ENCODE data around the gene NBPF15. TPM values are rescaled to one million over a fixed set of nuclear protein-coding genes. Genes with fewer than 3 reads are reported as not detected.
"Not testable (repeated sequence)": the region's sequence is repeated elsewhere in the genome, so short reads cannot be mapped to it uniquely, and the experiment has no call there.

The NBPF15 gene
- total RNA-seq, 2 donors from 2014 or later: 17.8 to 20.1 TPM

GRCh38 chr1:144371651-144372050, 89.8 kb downstream of the NBPF15 start:
- DNase-seq; ATAC-seq; intact Hi-C loops (cut with DNase I, micrococcal nuclease): not testable (repeated sequence)

Other genes starting within 250 kb of the NBPF15 start
- gene PPIAL4E, start 88.0 kb downstream of the NBPF15 start, total RNA-seq: not detected
- gene PPIAL4F, start 131.2 kb upstream of the NBPF15 start, total RNA-seq: not detected